ENCODE measurements around the gene CBX5.
A peak's percentile ranks its signal among the peaks of the same experiment; 100 is the strongest.

Gene CBX5

GRCh38 chr12:54221402-54221984, 58.4 kb downstream of the CBX5 start:
- no peak for DNase-seq

- no peak for DNase-seq
Observed at GRCh38 chr12:54220567-54220966, 59.4 kb downstream of the CBX5 start.

- peak; percentile 62 for DNase-seq
Observed at GRCh38 chr12:54220092-54220557, 59.8 kb downstream of the CBX5 start.

- DNase-seq: peak; percentile 25
Observed at GRCh38 chr12:54217774-54218241, 62.1 kb downstream of the CBX5 start.

GRCh38 chr12:54216797-54217661, 62.9 kb downstream of the CBX5 start:
- peak; percentile 83 for DNase-seq

GRCh38 chr12:54215989-54216796, 63.7 kb downstream of the CBX5 start:
- peak; percentile 45 for DNase-seq

- DNase-seq: peak; percentile 92
Observed at GRCh38 chr12:54214553-54215406, 65.1 kb downstream of the CBX5 start.

- no peak for DNase-seq
Observed at GRCh38 chr12:54213079-54213478, 66.8 kb downstream of the CBX5 start.

GRCh38 chr12:54211920-54212319, 68.0 kb downstream of the CBX5 start:
- DNase-seq: no peak

GRCh38 chr12:54210400-54210790, 69.5 kb downstream of the CBX5 start:
- no peak for DNase-seq

- no peak for DNase-seq
Observed at GRCh38 chr12:54208591-54208990, 71.3 kb downstream of the CBX5 start.

GRCh38 chr12:54207539-54208294, 72.2 kb downstream of the CBX5 start:
- DNase-seq: peak; percentile 60

GRCh38 chr12:54206791-54207190, 73.1 kb downstream of the CBX5 start:
- no peak for DNase-seq

- no peak for DNase-seq
Observed at GRCh38 chr12:54204316-54204715, 75.6 kb downstream of the CBX5 start.

GRCh38 chr12:54201001-54201794, 78.7 kb downstream of the CBX5 start:
- peak; percentile 64 for DNase-seq

- no peak for DNase-seq
Observed at GRCh38 chr12:54200412-54200811, 79.5 kb downstream of the CBX5 start.

GRCh38 chr12:54199917-54200316, 80.0 kb downstream of the CBX5 start:
- no peak for DNase-seq

- DNase-seq: no peak
Observed at GRCh38 chr12:54199034-54199433, 80.9 kb downstream of the CBX5 start.

GRCh38 chr12:54197431-54197909, 82.5 kb downstream of the CBX5 start:
- DNase-seq: no peak

GRCh38 chr12:54197010-54197409, 82.9 kb downstream of the CBX5 start:
- DNase-seq: no peak

- no peak for DNase-seq
Observed at GRCh38 chr12:54196396-54196795, 83.5 kb downstream of the CBX5 start.
